Fibroblast of upper back skin (primary cell): ENCODE results near the gene CEACAM1.
"Not testable (repeated sequence)": the region's sequence is repeated elsewhere in the genome, so short reads cannot be mapped to it uniquely, and the experiment has no call there.

Experiments
- DNase-seq: peaks from one replicate; pipeline ENCODE4 v3.0.0-alpha.2; 2013

The CEACAM1 gene

GRCh38 chr19:42472402-42473147 is 55.7 kb downstream of the CEACAM1 start:
- DNase-seq = no peak

- DNase-seq = no peak
Observed at GRCh38 chr19:42471554-42472249, 56.6 kb downstream of the CEACAM1 start.

- DNase-seq = peak; percentile 31
Observed at GRCh38 chr19:42469311-42470235, 58.7 kb downstream of the CEACAM1 start.

- DNase-seq = peak; percentile 88
Observed at GRCh38 chr19:42468273-42468796, 59.9 kb downstream of the CEACAM1 start.

- peak; percentile 32 for DNase-seq
Observed at GRCh38 chr19:42467183-42467760, 61.0 kb downstream of the CEACAM1 start.

GRCh38 chr19:42466521-42467182 is 61.6 kb downstream of the CEACAM1 start:
- DNase-seq = peak; percentile 7

- DNase-seq = no peak
Observed at GRCh38 chr19:42465827-42466280, 62.4 kb downstream of the CEACAM1 start.

- DNase-seq = no peak
Observed at GRCh38 chr19:42461700-42462324, 66.5 kb downstream of the CEACAM1 start.

- not testable (repeated sequence) for DNase-seq
Observed at GRCh38 chr19:42461231-42461630, 67.0 kb downstream of the CEACAM1 start.

GRCh38 chr19:42459926-42460325 is 68.4 kb downstream of the CEACAM1 start:
- DNase-seq = no peak
